LNCaP clone FGC (cell line): ENCODE data around the gene MMAA.

Experiments
- DNase-seq: peaks from one replicate; pipeline ENCODE4 v3.0.0-alpha.2; 2011; ENCODE audit warnings: low read depth
- H3K4me3 ChIP-seq: 2 replicates; pipeline ENCODE4 v1.5.1; 2011; ENCODE audit warnings: mild to moderate bottlenecking, low read depth, low read length, control low read depth
- CTCF ChIP-seq: IDR thresholded peaks from 2 replicates; pipeline ENCODE4 v1.5.1; 2012; ENCODE audit warnings: mild to moderate bottlenecking; ENCODE audit not compliant: control insufficient read depth, insufficient read depth; ENCODE audit errors: extremely low read depth

The MMAA gene

GRCh38 chr4:145602129-145602760 is 16.9 kb upstream of the MMAA start:
- no peak overlapping the region for H3K4me3 ChIP-seq
- no peak for DNase-seq
- no peak for TF ChIP-seq CTCF

- H3K4me3 ChIP-seq: no peak overlapping the region
- no peak for DNase-seq
- TF ChIP-seq CTCF: no peak
Measured at GRCh38 chr4:145605941-145606340, 13.2 kb upstream of the MMAA start.

- H3K4me3 ChIP-seq: no peak overlapping the region
- DNase-seq: peak; percentile 58
- TF ChIP-seq CTCF: peak; percentile 80
Measured at GRCh38 chr4:145609481-145610427, 9.4 kb upstream of the MMAA start.

GRCh38 chr4:145613566-145614232 is 5.5 kb upstream of the MMAA start:
- no peak overlapping the region for H3K4me3 ChIP-seq
- DNase-seq: no peak
- no peak for TF ChIP-seq CTCF

- no peak for DNase-seq
- H3K4me3 ChIP-seq: no peak overlapping the region
- no peak for TF ChIP-seq CTCF
Measured at GRCh38 chr4:145614233-145614610, 5.0 kb upstream of the MMAA start.

GRCh38 chr4:145618210-145618931 is 814 bp upstream of the MMAA start:
- peak overlapping the region; percentile 94 for H3K4me3 ChIP-seq
- no peak for TF ChIP-seq CTCF
- DNase-seq: no peak
